Cardiac muscle cell (in vitro differentiated cells and primary cell): ENCODE data around the gene DOK3. TPM values are rescaled to one million over a fixed set of nuclear protein-coding genes. Genes with fewer than 3 reads are reported as not detected.

Experiments used
- DNase-seq, 2 donors: peaks; one replicate each; pipeline versions ENCODE4 v3.0.0 to v3.0.0-alpha.2; 2010 to 2017; ENCODE audit warnings: low read depth in 1 of 2, low spot score in 1 of 2
- H3K27ac ChIP-seq: fragments of 200-600 bp; sonication (generic); 2 replicates; pipeline ENCODE4 v1.5.1; 2016
- H3K27me3 ChIP-seq: fragments of 200-600 bp; sonication (generic); 2 replicates; pipeline ENCODE4 v1.6.0; 2016; ENCODE audit warnings: control low read depth
- H3K36me3 ChIP-seq: fragments of 200-600 bp; sonication (generic); 2 replicates; pipeline ENCODE4 v1.5.1; 2016; ENCODE audit warnings: control low read depth
- H3K4me1 ChIP-seq: fragments of 200-600 bp; sonication (generic); 2 replicates; pipeline ENCODE4 v1.8.1; 2017; ENCODE audit warnings: low read depth, mild to moderate bottlenecking, mixed run types
- H3K4me3 ChIP-seq: fragments of 200-600 bp; sonication (generic); 2 replicates; pipeline ENCODE4 v1.5.1; 2016; ENCODE audit warnings: mild to moderate bottlenecking
- H3K9me3 ChIP-seq: fragments of 200-600 bp; sonication (generic); 2 replicates; pipeline ENCODE4 v1.5.1; 2017; ENCODE audit warnings: low read depth, mild to moderate bottlenecking, control low read depth
- CTCF ChIP-seq: IDR thresholded peaks from 2 replicates; pipeline ENCODE4 v1.5.1; 2012; ENCODE audit warnings: low read depth, mild to moderate bottlenecking, low read length
- polyA plus RNA-seq: library from polyadenylated mRNA; unstranded; fragments of >200 nt; fragmentation: Nextera tagmentation; extraction: Ambion mirVana; gene quantifications from 2 replicates; pipeline ENCODE4 v1.2.1, GENCODE V29; 2016
- total RNA-seq: library from RNA; depleted of rRNA; stranded (reverse); fragments of >200 nt; gene quantifications from 2 replicates; pipeline ENCODE4 v1.2.3, GENCODE V29; 2016

The DOK3 gene
- total and polyA plus RNA-seq, 2 experiments from 2014 or later = 2.4 to 3.7 TPM

- Histone ChIP-seq H3K4me3 (no peak overlapping the region), H3K36me3 (peaks cover 38% of the 10 kb centered on the region), H3K27me3 (no peaks in the 10 kb centered on the region), H3K4me1 (no peaks in the 10 kb centered on the region), H3K27ac (no peak overlapping the region), H3K9me3 (no peaks in the 10 kb centered on the region)
- DNase-seq = no peak
- TF ChIP-seq CTCF = no peak
Measured at GRCh38 chr5:177510567-177511053, 984 bp upstream of the DOK3 start.

GRCh38 chr5:177509991-177510566 lies 453 bp upstream of the DOK3 start:
- no peak overlapping the region for H3K4me3 ChIP-seq
- no peak overlapping the region for H3K27ac ChIP-seq
- no peaks in the 10 kb centered on the region for H3K9me3 ChIP-seq
- DNase-seq = no peak
- no peaks in the 10 kb centered on the region for H3K4me1 ChIP-seq
- peaks cover 34% of the 10 kb centered on the region for H3K36me3 ChIP-seq
- no peak for TF ChIP-seq CTCF
- H3K27me3 ChIP-seq = no peaks in the 10 kb centered on the region

- H3K27ac ChIP-seq = no peak overlapping the region
- TF ChIP-seq CTCF = no peak
- H3K4me3 ChIP-seq = no peak overlapping the region
- H3K9me3 ChIP-seq = no peaks in the 10 kb centered on the region
- no peaks in the 10 kb centered on the region for H3K27me3 ChIP-seq
- DNase-seq = no peak
- H3K4me1 ChIP-seq = no peaks in the 10 kb centered on the region
- peaks cover 24% of the 10 kb centered on the region for H3K36me3 ChIP-seq
Measured at GRCh38 chr5:177508837-177509236, 789 bp downstream of the DOK3 start.

- H3K4me3 ChIP-seq = no peak overlapping the region
- H3K9me3 ChIP-seq = no peaks in the 10 kb centered on the region
- H3K27me3 ChIP-seq = no peaks in the 10 kb centered on the region
- no peak for TF ChIP-seq CTCF
- H3K4me1 ChIP-seq = no peaks in the 10 kb centered on the region
- no peak overlapping the region for H3K27ac ChIP-seq
- H3K36me3 ChIP-seq = peaks cover 22% of the 10 kb centered on the region
- DNase-seq = no peak
Measured at GRCh38 chr5:177508221-177508611, 1.4 kb downstream of the DOK3 start.

- no peak for TF ChIP-seq CTCF
- Histone ChIP-seq H3K36me3 (peaks cover 18% of the 10 kb centered on the region), H3K9me3 (no peaks in the 10 kb centered on the region), H3K27me3 (no peaks in the 10 kb centered on the region), H3K27ac (no peak overlapping the region), H3K4me1 (no peaks in the 10 kb centered on the region), H3K4me3 (no peak overlapping the region)
- DNase-seq = no peak
Measured at GRCh38 chr5:177507596-177508220, 1.9 kb downstream of the DOK3 start.
